ENCODE results near the gene TMEM243.
"Not testable (repeated sequence)": the region's sequence is repeated elsewhere in the genome, so short reads cannot be mapped to it uniquely, and the experiment has no call there.

The TMEM243 gene, protein sequence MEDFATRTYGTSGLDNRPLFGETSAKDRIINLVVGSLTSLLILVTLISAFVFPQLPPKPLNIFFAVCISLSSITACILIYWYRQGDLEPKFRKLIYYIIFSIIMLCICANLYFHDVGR

DNA sequence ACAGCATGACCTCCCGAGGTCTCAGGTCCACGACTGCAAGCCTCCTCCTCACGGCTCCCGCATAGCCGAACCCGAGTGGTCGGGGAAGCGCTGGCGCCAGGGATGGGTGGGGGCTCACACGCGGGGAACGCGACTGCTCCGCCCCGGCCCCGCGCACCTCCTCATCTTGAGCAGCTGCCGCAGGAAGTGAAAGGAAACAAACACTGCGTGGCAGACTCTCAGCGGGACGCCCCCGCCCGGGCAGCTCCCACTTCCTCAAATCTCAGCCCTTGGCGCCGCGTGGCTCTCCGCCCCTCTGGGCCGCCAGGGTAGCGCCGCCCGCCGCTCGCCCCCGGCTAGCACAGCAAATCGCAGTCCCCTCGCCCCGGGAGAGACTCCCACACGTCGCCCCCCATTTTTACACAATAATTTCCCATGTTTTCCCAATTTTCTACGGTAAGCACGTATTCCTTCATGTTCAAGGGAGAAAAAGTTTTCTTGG, at the start of gene TMEM243:
Gene TMEM243 (minus strand): TSS at position 188 of the 481 bp plus-strand sequence. CDS start 229 bp downstream, outside the sequence.
- H3K27ac Mint-ChIP-seq: peak within 1 kb of the TSS; percentile 98
- H3K4me1 Mint-ChIP-seq (ENCODE audit: low read depth): peaks cover 43% of the 10 kb centered on the region
- no peaks in the 10 kb centered on the region for H3K9me3 Mint-ChIP-seq
- H3K27me3 Mint-ChIP-seq: peaks cover 4% of the 10 kb centered on the region
- DNase-seq: peak; percentile 85
- peak within 1 kb of the TSS; percentile 98 for H3K4me3 Mint-ChIP-seq
- peaks cover 47% of the 10 kb centered on the region for H3K36me3 Mint-ChIP-seq (ENCODE audit: low read depth)

- Mint-ChIP-seq H3K4me1 (ENCODE audit: low read depth) (no peaks in the 10 kb centered on the region), H3K9me3 (no peaks in the 10 kb centered on the region), H3K27ac (no peak overlapping the region), H3K36me3 (ENCODE audit: low read depth) (no peaks in the 10 kb centered on the region), H3K27me3 (peaks cover 32% of the 10 kb centered on the region), H3K4me3 (no peak overlapping the region)
- DNase-seq: no peak
These were observed 47.8 kb upstream of the TMEM243 start for GRCh38 chr7:87267239-87267900.

- H3K27me3 Mint-ChIP-seq: peaks cover 47% of the 10 kb centered on the region
These were observed 44.0 kb upstream of the TMEM243 start for GRCh38 chr7:87263537-87263936.

GRCh38 chr7:87253589-87254087, 34.1 kb upstream of the TMEM243 start:
- Mint-ChIP-seq H3K27me3 (peaks cover 12% of the 10 kb centered on the region), H3K4me3 (no peak overlapping the region), H3K9me3 (no peaks in the 10 kb centered on the region), H3K27ac (no peak overlapping the region), H3K4me1 (ENCODE audit: low read depth) (no peaks in the 10 kb centered on the region), H3K36me3 (ENCODE audit: low read depth) (no peaks in the 10 kb centered on the region)
- no peak for DNase-seq

More at GRCh38 chr7:87263537-87263936, 44.0 kb upstream of the TMEM243 start:
- no peaks in the 10 kb centered on the region for H3K4me1 Mint-ChIP-seq (ENCODE audit: low read depth)
- DNase-seq: no peak
- H3K27ac Mint-ChIP-seq: no peak overlapping the region
- no peaks in the 10 kb centered on the region for H3K9me3 Mint-ChIP-seq
- H3K36me3 Mint-ChIP-seq (ENCODE audit: low read depth): no peaks in the 10 kb centered on the region
- no peak overlapping the region for H3K4me3 Mint-ChIP-seq

DNA sequence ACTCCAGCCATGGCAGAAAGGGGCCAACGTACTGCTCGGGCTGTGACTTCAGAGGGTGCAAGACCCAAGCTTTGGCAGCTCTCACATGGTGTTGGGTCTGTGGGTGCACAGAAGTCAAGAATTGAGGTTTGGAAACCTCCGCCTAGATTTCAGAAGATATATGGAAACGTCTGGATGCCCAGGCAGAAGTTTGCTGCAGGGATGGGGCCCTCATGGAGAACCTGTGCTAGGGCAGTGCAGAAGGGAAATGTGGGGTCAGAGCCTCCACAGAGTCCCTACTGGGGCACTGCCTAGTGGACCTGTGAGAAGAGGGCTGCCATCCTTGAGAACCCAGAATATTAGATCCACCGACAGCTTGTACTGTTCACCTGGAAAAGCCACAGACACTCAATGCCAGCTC, 26.1 kb upstream of the TMEM243 start:
- not testable (repeated sequence) for H3K36me3 Mint-ChIP-seq (ENCODE audit: low read depth); H3K27ac Mint-ChIP-seq; H3K4me3 Mint-ChIP-seq; H3K4me1 Mint-ChIP-seq (ENCODE audit: low read depth); DNase-seq; H3K27me3 Mint-ChIP-seq
- H3K9me3 Mint-ChIP-seq: peaks cover 17% of the 10 kb centered on the region

DNA sequence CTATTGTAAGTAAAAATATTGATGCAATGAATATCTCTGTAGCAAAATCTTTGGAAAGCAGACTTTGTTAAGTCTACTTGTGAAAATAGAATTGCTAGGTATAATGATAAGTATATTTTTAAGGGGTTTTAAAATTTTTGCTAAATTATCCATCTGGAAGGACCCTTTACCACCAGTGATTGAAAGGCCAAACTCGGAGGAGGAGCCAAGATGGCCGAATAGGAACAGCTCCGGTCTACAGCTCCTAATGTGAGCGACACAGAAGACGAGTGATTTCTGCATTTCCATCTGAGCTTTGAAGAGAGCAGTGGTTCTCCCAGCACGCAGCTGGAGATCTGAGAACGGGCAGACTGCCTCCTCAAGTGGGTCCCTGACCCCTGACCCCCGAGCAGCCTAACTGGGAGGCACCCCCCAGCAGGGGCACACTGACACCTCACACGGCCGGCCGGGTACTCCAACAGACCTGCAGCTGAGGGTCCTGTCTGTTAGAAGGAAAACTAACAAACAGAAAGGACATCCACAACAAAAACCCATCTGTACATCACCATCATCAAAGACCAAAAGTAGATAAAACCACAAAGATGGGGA, 19.0 kb upstream of the TMEM243 start:
- H3K4me3 Mint-ChIP-seq; H3K4me1 Mint-ChIP-seq (ENCODE audit: low read depth); H3K27ac Mint-ChIP-seq; H3K27me3 Mint-ChIP-seq; DNase-seq; H3K36me3 Mint-ChIP-seq (ENCODE audit: low read depth); H3K9me3 Mint-ChIP-seq: not testable (repeated sequence)

- Mint-ChIP-seq H3K27me3 (peaks cover 3% of the 10 kb centered on the region), H3K9me3 (no peaks in the 10 kb centered on the region), H3K4me3 (no peak overlapping the region), H3K36me3 (ENCODE audit: low read depth) (no peaks in the 10 kb centered on the region), H3K4me1 (ENCODE audit: low read depth) (peaks cover 4% of the 10 kb centered on the region), H3K27ac (no peak overlapping the region)
- no peak for DNase-seq
These were observed 15.4 kb upstream of the TMEM243 start for GRCh38 chr7:87234949-87235348.

DNA sequence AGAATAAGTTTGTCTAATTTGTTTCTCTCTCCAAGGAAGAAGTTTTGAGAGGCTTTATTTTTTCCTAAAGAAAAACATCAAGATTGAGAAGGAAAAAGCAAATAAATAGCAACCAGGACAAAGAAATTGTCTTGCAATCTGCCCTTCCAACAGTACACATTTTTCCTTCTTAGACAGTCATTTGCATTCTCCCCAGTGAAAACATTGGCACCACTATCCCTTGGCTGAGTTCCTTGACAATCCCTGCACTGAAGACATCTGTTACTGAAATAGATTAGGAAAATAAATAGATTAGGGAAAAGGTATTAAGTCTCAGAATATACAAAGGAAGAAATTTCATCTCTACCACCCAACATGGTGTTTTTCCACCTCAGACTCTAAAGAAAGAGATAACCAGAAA, 12.2 kb upstream of the TMEM243 start:
- DNase-seq: no peak
- Mint-ChIP-seq H3K4me3 (no peak overlapping the region), H3K27ac (no peak overlapping the region), H3K9me3 (no peaks in the 10 kb centered on the region), H3K4me1 (ENCODE audit: low read depth) (peaks cover 3% of the 10 kb centered on the region), H3K36me3 (ENCODE audit: low read depth) (no peaks in the 10 kb centered on the region), H3K27me3 (no peaks in the 10 kb centered on the region)

GRCh38 chr7:87231258-87231657, 11.7 kb upstream of the TMEM243 start:
- no peak for DNase-seq
- H3K4me1 Mint-ChIP-seq (ENCODE audit: low read depth): peaks cover 6% of the 10 kb centered on the region
- no peak overlapping the region for H3K4me3 Mint-ChIP-seq
- no peak overlapping the region for H3K27ac Mint-ChIP-seq
- H3K9me3 Mint-ChIP-seq: no peaks in the 10 kb centered on the region
- H3K36me3 Mint-ChIP-seq (ENCODE audit: low read depth): no peaks in the 10 kb centered on the region
- no peaks in the 10 kb centered on the region for H3K27me3 Mint-ChIP-seq

- no peaks in the 10 kb centered on the region for H3K36me3 Mint-ChIP-seq (ENCODE audit: low read depth)
- H3K4me3 Mint-ChIP-seq: no peak overlapping the region
- no peak for DNase-seq
- H3K4me1 Mint-ChIP-seq (ENCODE audit: low read depth): peaks cover 12% of the 10 kb centered on the region
- no peaks in the 10 kb centered on the region for H3K9me3 Mint-ChIP-seq
- no peak overlapping the region for H3K27ac Mint-ChIP-seq
- peaks cover 1% of the 10 kb centered on the region for H3K27me3 Mint-ChIP-seq
These were observed 7.0 kb upstream of the TMEM243 start for GRCh38 chr7:87226495-87226894.

- H3K27ac Mint-ChIP-seq: no peak overlapping the region
- no peak for DNase-seq
- no peaks in the 10 kb centered on the region for H3K9me3 Mint-ChIP-seq
- peaks cover 4% of the 10 kb centered on the region for H3K27me3 Mint-ChIP-seq
- H3K36me3 Mint-ChIP-seq (ENCODE audit: low read depth): no peaks in the 10 kb centered on the region
- peaks cover 20% of the 10 kb centered on the region for H3K4me1 Mint-ChIP-seq (ENCODE audit: low read depth)
- no peak overlapping the region for H3K4me3 Mint-ChIP-seq
These were observed 6.2 kb upstream of the TMEM243 start for GRCh38 chr7:87225696-87226095.

GRCh38 chr7:87223666-87224065, 4.1 kb upstream of the TMEM243 start:
- DNase-seq: no peak
- H3K9me3 Mint-ChIP-seq: no peaks in the 10 kb centered on the region
- peaks cover 4% of the 10 kb centered on the region for H3K27me3 Mint-ChIP-seq
- no peak overlapping the region for H3K27ac Mint-ChIP-seq
- H3K4me3 Mint-ChIP-seq: no peak overlapping the region
- H3K4me1 Mint-ChIP-seq (ENCODE audit: low read depth): peaks cover 22% of the 10 kb centered on the region
- H3K36me3 Mint-ChIP-seq (ENCODE audit: low read depth): peaks cover 15% of the 10 kb centered on the region

DNA sequence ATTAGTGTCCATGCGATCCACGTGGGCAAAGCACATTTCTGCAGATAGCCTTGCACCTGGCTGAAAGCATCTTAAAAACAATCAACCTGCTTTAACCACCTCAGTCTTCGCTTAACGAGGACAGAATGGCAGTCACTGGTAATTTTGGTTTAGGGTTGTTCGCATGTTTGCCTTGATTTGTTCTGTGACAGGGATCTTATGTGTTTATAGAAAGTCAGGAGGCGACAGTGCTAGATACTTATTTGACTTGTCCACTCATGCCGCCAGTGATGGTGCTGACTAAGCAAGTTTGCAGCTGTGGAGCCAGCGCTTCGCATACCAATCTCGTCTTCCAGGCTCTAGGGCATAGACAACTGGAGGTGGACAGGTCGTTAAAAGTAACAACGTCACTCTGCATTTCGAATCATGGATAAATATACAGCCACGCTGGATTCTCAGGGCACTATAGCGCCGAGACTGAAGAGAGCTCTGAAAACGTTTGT, 1.2 kb upstream of the TMEM243 start:
- H3K27ac Mint-ChIP-seq: peak overlapping the region; percentile 98
- H3K27me3 Mint-ChIP-seq: peaks cover 4% of the 10 kb centered on the region
- H3K4me1 Mint-ChIP-seq (ENCODE audit: low read depth): peaks cover 35% of the 10 kb centered on the region

DNA sequence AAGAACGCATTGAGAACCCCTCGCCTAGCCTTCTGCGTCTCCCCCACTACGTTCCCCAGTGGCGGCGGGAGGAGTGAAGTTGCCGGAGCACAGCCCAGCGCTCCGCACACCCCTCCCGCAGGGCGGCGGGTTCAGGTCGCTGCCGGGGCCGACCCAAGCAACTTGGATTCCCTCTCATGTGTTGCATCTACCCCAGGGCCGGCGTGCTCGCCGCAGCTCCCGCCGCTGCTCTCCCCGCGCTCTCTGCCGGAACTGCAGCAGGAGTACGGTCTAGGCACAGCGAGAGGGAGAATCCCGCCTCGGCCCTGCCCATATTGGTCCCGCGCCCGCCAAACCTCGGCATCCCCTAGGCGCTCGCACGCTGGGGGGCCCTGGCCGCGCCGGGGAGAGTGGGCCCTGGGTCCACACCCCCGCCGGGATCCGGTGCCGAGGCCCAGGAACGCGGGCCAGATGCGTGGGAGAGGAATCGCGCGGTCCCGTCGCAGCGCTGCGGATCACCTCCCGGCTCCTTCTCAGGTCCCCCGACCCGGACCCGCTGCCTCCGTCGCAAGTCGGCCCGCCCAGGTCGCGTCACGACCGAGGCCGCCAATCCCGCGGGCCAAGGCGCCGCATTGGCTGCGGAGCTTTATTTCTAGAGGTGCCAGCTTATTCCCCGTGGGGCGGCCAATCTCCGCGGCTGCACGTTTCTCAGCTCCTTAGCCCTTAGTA, 648 bp upstream of the TMEM243 start:
- peak overlapping the region; percentile 98 for H3K27ac Mint-ChIP-seq
- peak overlapping the region; percentile 98 for H3K4me3 Mint-ChIP-seq
- H3K36me3 Mint-ChIP-seq (ENCODE audit: low read depth): peaks cover 42% of the 10 kb centered on the region
- H3K4me1 Mint-ChIP-seq (ENCODE audit: low read depth): peaks cover 38% of the 10 kb centered on the region
- no peaks in the 10 kb centered on the region for H3K9me3 Mint-ChIP-seq
- peaks cover 4% of the 10 kb centered on the region for H3K27me3 Mint-ChIP-seq
- DNase-seq: peak; percentile 90

More for the DNA sequence above, 1.2 kb upstream of the TMEM243 start:
- no peaks in the 10 kb centered on the region for H3K9me3 Mint-ChIP-seq
- H3K4me3 Mint-ChIP-seq: peak overlapping the region; percentile 98
- peaks cover 38% of the 10 kb centered on the region for H3K36me3 Mint-ChIP-seq (ENCODE audit: low read depth)
- no peak for DNase-seq
